Upper lobe of left lung (tissue), 6 donors: Measurements from ENCODE around the gene MAPK14. TPM values are rescaled to one million over a fixed set of nuclear protein-coding genes. Genes with fewer than 3 reads are reported as not detected.
A peak's percentile ranks its signal among the peaks of the same experiment; 100 is the strongest.

Source experiments
- ATAC-seq, 2 donors: fragments of 200-7000 bp; cut with Tn5 transposase; one replicate each; pipeline ENCODE4 v1.9.1; 2022; ENCODE audit warnings: mild to moderate bottlenecking in 2 of 2, moderate library complexity in 2 of 2; ENCODE audit not compliant: low FRiP score in 2 of 2
- DNase-seq, 2 donors: peaks; one replicate each; pipeline ENCODE4 v3.0.0-alpha.2; 2019 to 2020
- H3K27ac ChIP-seq, 4 donors: fragments of 200-600 bp; sonication (generic); one replicate each; pipeline ENCODE4 v1.5.1; 2016 to 2019
- H3K27me3 ChIP-seq, 4 donors: fragments of 200-600 bp; sonication (generic); one replicate each; pipeline ENCODE4 v1.5.1; 2017 to 2019
- H3K36me3 ChIP-seq, 4 donors: fragments of 200-600 bp; sonication (generic); one replicate each; pipeline ENCODE4 v1.5.1; 2016 to 2019
- H3K4me1 ChIP-seq, 4 donors: fragments of 200-600 bp; sonication (generic); one replicate each; pipeline ENCODE4 v1.5.1; 2018 to 2019
- H3K4me3 ChIP-seq, 4 donors: fragments of 200-600 bp; sonication (generic); one replicate each; pipeline ENCODE4 v1.5.1; 2017 to 2019; ENCODE audit warnings: mild to moderate bottlenecking in 2 of 4, moderate library complexity in 1 of 4
- H3K9me3 ChIP-seq, 4 donors: fragments of 200-600 bp; sonication (generic); one replicate each; pipeline ENCODE4 v1.5.1; 2018 to 2019
- CTCF ChIP-seq, 6 experiments: fragments of 450-650 bp in 4 of 6; fragments of 200-600 bp in 2 of 6; sonication (generic) in 2 of 6; IDR thresholded peaks; one replicate each; pipeline ENCODE4 v1.5.1; 2016 to 2019; ENCODE audit warnings: antibody characterized with exemption in 6 of 6
- EP300 ChIP-seq, 4 donors: sonication (generic); formaldehyde crosslinking; IDR thresholded peaks; one replicate each; pipeline ENCODE4 v1.5.1; 2017; ENCODE audit warnings: antibody characterized with exemption in 4 of 4, control low read depth in 2 of 4
- POLR2A ChIP-seq, 4 donors: fragments of 450-650 bp; IDR thresholded peaks; one replicate each; pipeline ENCODE4 v1.5.1; 2016 to 2017; ENCODE audit warnings: antibody characterized with exemption in 4 of 4, mild to moderate bottlenecking in 2 of 4
- POLR2AphosphoS5 ChIP-seq, 2 donors: sonication (generic); formaldehyde crosslinking; IDR thresholded peaks; one replicate each; pipeline ENCODE4 v1.5.1; 2017; ENCODE audit warnings: antibody characterized with exemption in 2 of 2
- WGBS, 2 donors: methylation state at CpG; one replicate each; pipeline ENCODE4 v1.1.5; 2017 to 2018; 5-methylcytosine and 5-hydroxymethylcytosine counted together
- total RNA-seq, 6 donors: library from RNA; depleted of rRNA in 4 of 6; stranded (reverse); fragments of >200 nt in 4 of 6; gene quantifications; one replicate each; pipeline versions ENCODE4 v1.1.0 to v1.2.1, GENCODE V29; 2016 to 2021
- donor health status: DM: no; HTN: no; CAD: no; lungs with moderate emphysema.
- donor health status: DM: no; HTN: yes; CAD: no; lungs with severe emphysema.

The MAPK14 gene
- total RNA-seq, 6 donors from 2014 or later, result 39.8 to 96.3 (median 70.8) TPM

- H3K27ac ChIP-seq, result peak overlapping the region in 2 of 4 donors; percentile 10 to 14
- DNase-seq (no peak), ATAC-seq (peak in 1 of 2 donors; percentile 84)
- H3K4me3 ChIP-seq, result no peak overlapping the region
- WGBS, 2 donors, result 50 to 51% methylated on average over 2 of the region's 2 CpGs
- H3K27me3 ChIP-seq, result no peaks in the 10 kb centered on the region
- peaks cover 36 to 55% (median 46%) of the 10 kb centered on the region in 4 donors for H3K4me1 ChIP-seq
- H3K36me3 ChIP-seq, result peaks cover 0 to 16% (median 0%) of the 10 kb centered on the region in 4 donors
- TF ChIP-seq POLR2A (IDR thresholded peaks at IDR 0.05) (no peak), CTCF (IDR thresholded peaks at IDR 0.05) (no peak), EP300 (IDR thresholded peaks at IDR 0.05) (no peak), POLR2AphosphoS5 (IDR thresholded peaks at IDR 0.05) (no peak)
- H3K9me3 ChIP-seq, result no peaks in the 10 kb centered on the region
These were observed 24.5 kb downstream of the MAPK14 start for GRCh38 chr6:36052097-36052496.

- Histone ChIP-seq H3K36me3 (peaks cover 0 to 16% (median 0%) of the 10 kb centered on the region in 4 donors), H3K27ac (no peak overlapping the region), H3K27me3 (no peaks in the 10 kb centered on the region), H3K9me3 (no peaks in the 10 kb centered on the region), H3K4me1 (peaks cover 31 to 45% (median 35%) of the 10 kb centered on the region in 4 donors), H3K4me3 (no peak overlapping the region)
- no peak for ATAC-seq
- no peak for DNase-seq
- TF ChIP-seq CTCF (IDR thresholded peaks at IDR 0.05) (no peak), EP300 (IDR thresholded peaks at IDR 0.05) (no peak), POLR2AphosphoS5 (IDR thresholded peaks at IDR 0.05) (no peak), POLR2A (IDR thresholded peaks at IDR 0.05) (no peak)
- WGBS, 2 donors, result 48 to 52% methylated on average over 2 of the region's 2 CpGs
These were observed 26.3 kb downstream of the MAPK14 start for GRCh38 chr6:36053878-36054277.

- no peaks in the 10 kb centered on the region for H3K27me3 ChIP-seq
- ATAC-seq, result no peak
- no peak for TF ChIP-seq CTCF (IDR thresholded peaks at IDR 0.05)
- TF ChIP-seq EP300 (IDR thresholded peaks at IDR 0.05), result no peak
- TF ChIP-seq POLR2AphosphoS5 (IDR thresholded peaks at IDR 0.05), result no peak
- peaks cover 0 to 19% (median 1%) of the 10 kb centered on the region in 4 donors for H3K36me3 ChIP-seq
- no peak overlapping the region for H3K4me3 ChIP-seq
- H3K9me3 ChIP-seq, result no peaks in the 10 kb centered on the region
- WGBS, 2 donors, result 83 to 88% methylated on average over 2 of the region's 2 CpGs
- no peak for DNase-seq
- peaks cover 31 to 45% (median 34%) of the 10 kb centered on the region in 4 donors for H3K4me1 ChIP-seq
- no peak overlapping the region for H3K27ac ChIP-seq
These were observed 26.8 kb downstream of the MAPK14 start for GRCh38 chr6:36054415-36054814.

GRCh38 chr6:36054956-36055355 is 27.3 kb downstream of the MAPK14 start:
- H3K4me1 ChIP-seq, result peaks cover 28 to 39% (median 32%) of the 10 kb centered on the region in 4 donors
- ATAC-seq (no peak), DNase-seq (no peak)
- no peaks in the 10 kb centered on the region for H3K9me3 ChIP-seq
- peaks cover 4 to 25% (median 5%) of the 10 kb centered on the region in 4 donors for H3K36me3 ChIP-seq
- no peak overlapping the region for H3K4me3 ChIP-seq
- WGBS, 2 donors, result 54 to 55% methylated on average over 2 of the region's 2 CpGs
- TF ChIP-seq POLR2AphosphoS5 (IDR thresholded peaks at IDR 0.05) (no peak), POLR2A (IDR thresholded peaks at IDR 0.05) (no peak), EP300 (IDR thresholded peaks at IDR 0.05) (no peak), CTCF (IDR thresholded peaks at IDR 0.05) (no peak)
- H3K27me3 ChIP-seq, result no peaks in the 10 kb centered on the region
- no peak overlapping the region for H3K27ac ChIP-seq

- no peaks in the 10 kb centered on the region for H3K27me3 ChIP-seq
- H3K4me3 ChIP-seq, result no peak overlapping the region
- no peaks in the 10 kb centered on the region for H3K9me3 ChIP-seq
- no peak for DNase-seq
- peaks cover 4 to 29% (median 8%) of the 10 kb centered on the region in 4 donors for H3K36me3 ChIP-seq
- 25% methylated on average over 1 of the region's 1 CpG for WGBS, 2 donors
- no peak for TF ChIP-seq POLR2A (IDR thresholded peaks at IDR 0.05)
- no peak for TF ChIP-seq EP300 (IDR thresholded peaks at IDR 0.05)
- no peak for TF ChIP-seq CTCF (IDR thresholded peaks at IDR 0.05)
- TF ChIP-seq POLR2AphosphoS5 (IDR thresholded peaks at IDR 0.05), result no peak
- ATAC-seq, result no peak
- peaks cover 21 to 31% (median 23%) of the 10 kb centered on the region in 4 donors for H3K4me1 ChIP-seq
- H3K27ac ChIP-seq, result no peak overlapping the region
These were observed 28.6 kb downstream of the MAPK14 start for GRCh38 chr6:36056178-36056577.
